GM15510 (cell line): Measurements from ENCODE around the gene TCERG1.

Experiments
- POLR2A ChIP-seq: IDR thresholded peaks from 3 replicates; pipeline ENCODE4 v1.6.1; 2011; ENCODE audit warnings: borderline replicate concordance; ENCODE audit not compliant: insufficient read length; ENCODE audit errors: extremely low read depth

The TCERG1 gene

DNA sequence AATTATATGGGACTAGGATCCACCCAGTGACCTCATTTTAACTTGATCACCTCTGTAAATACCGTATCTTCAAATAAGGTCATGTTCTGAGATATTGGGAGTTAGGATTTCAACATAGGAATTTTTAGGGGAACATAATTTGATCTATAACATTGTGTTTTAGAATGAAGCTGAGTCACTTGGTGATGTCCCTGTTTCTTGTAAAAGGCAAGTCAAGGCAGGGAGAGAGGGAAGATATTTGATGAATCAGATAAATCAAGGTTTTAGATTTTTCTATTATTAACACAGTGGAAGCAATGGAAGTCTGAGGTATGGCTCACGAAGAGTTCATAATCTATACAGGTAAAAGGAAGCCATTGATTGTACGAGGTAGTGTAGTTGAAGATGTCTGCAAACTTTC, 80.7 kb downstream of the TCERG1 start:
- no peak for TF ChIP-seq POLR2A

DNA sequence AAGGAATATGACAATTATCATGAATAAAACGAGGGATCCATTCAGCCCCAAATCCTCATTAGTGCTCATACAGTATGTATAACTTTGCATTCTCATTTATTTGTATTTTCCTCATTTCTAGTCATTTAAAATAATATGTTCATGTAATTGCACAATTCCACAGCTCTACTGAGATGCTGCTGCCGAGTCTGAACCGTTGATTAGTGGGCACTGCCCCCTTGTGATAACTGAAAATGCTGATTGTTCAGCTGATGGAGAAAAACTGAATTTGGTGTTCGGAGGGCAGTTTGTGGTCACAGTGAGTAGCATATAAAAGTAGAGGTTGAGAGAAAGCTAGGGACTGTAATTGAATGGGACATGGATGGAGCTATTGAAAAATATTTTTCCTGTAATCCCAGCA, 81.1 kb downstream of the TCERG1 start:
- no peak for TF ChIP-seq POLR2A

DNA sequence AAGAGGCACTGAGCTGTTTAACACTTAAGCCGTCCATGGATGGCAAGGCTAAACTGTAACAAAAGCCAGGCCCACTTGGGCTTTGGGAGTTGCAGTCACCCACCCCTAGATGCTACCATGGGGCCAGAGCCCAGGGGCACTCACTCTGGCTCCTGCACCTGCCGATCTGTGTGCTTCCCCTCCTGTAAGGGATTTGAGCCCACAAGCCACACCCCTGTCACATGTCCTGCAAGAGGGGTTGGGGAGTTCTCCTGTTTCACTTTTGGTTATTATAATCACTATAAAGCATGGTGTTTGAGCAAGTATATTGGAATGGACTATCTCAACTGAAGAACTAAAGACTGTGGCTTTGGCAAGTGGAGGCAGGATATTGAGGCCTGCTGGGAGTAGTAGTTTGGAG, 82.9 kb downstream of the TCERG1 start:
- TF ChIP-seq POLR2A = no peak

DNA sequence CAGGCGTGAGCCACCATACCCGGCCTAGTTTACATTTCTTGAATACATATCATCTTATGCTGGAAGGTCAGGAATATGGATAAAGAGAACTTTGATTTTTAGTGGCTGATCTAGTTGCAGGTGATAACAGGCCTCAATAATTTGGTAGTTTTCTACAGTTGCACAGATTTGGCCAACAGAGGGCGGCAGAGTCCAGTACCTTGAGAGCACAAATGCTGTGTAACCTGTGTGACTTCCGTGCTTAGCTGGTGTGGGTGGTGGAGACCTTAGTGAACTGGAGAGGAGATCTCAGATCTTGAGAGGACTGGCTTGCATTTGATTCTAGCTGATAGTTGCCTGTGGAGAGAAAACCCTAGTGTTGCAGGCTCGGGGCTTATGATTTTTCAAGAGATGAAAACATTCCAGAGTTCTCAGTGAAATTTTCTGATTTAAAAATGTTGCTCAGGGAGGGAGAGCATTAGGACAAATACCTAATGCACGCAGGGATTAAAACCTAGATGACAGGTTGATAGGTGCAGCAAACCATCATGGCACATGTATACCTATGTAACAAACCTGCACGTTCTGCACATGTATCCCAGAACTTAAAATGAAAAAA, 86.2 kb downstream of the TCERG1 start:
- no peak for TF ChIP-seq POLR2A

DNA sequence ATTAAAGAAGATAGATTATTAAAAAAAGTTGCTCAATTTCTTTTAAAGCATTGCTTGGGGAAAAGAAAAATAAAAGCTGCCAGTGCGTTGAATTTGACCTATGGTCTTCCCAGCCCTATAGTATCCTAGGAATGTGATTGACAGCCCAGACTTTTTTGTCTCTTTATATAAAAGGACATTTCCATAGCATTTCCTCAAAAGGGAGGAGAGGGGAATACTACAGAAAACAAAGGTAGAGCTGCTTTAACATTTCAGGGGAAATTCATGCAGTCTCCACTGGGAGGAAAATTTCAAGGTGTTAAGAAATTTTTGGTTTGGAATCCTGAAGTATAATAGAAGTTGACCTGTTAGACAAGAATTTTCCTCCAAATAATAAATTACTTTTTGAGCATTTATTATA, 86.7 kb downstream of the TCERG1 start:
- TF ChIP-seq POLR2A = no peak

DNA sequence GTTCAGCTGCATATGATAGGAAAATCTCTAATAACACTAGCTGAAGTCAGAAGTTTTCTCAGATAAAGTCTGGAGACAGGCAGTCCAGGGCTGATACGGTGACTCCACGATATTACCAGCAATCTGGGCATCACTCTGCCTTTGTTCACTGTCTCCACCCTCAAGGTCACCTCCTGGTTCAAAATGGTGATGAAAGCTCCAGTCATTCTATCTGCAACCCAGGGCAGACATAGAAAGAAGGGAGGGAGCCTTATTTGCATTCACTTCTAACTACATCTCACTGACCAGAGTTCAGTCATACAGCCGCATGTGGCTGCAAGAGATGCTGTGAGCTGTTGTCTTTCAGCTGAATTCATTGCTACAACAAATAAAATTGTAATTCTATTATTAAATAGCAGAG, 91.3 kb downstream of the TCERG1 start:
- TF ChIP-seq POLR2A = no peak

DNA sequence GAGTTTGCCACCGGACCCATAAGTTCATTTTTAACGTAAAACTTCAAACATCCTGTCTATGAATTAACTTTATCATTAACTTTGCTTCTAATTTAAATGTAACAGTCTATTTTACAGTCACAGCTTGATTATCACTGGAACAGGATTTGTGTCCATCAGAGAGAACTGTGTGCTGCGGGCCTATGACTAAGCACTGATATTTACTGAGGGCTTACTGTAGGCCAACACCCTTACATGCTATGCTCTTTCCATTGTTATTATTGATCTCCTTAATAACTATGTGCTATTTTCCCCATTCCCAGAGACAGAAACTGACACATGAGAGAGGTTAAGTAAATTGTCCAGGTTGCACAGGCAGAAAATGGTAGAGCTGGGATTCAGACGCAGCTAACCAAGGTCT, 92.8 kb downstream of the TCERG1 start:
- TF ChIP-seq POLR2A = no peak

DNA sequence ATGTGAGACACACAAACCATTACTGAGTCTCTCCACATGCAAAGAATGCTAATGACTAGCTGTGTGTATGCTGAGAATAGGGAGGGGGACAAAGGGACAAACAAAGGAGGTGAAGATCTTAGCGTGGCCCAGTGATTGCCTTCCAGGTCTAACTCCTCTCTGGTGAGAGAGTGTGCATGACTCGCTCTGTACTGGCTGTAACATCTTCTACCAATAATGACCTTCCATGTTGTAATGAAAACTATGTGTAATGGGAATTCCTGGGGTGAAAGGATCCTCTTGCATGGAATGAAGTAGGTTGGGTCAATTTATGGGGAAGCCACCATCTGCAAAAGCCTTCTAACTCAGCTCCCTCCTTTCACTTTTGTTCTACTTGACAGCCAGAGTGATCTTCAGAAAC, 93.3 kb downstream of the TCERG1 start:
- TF ChIP-seq POLR2A = no peak

DNA sequence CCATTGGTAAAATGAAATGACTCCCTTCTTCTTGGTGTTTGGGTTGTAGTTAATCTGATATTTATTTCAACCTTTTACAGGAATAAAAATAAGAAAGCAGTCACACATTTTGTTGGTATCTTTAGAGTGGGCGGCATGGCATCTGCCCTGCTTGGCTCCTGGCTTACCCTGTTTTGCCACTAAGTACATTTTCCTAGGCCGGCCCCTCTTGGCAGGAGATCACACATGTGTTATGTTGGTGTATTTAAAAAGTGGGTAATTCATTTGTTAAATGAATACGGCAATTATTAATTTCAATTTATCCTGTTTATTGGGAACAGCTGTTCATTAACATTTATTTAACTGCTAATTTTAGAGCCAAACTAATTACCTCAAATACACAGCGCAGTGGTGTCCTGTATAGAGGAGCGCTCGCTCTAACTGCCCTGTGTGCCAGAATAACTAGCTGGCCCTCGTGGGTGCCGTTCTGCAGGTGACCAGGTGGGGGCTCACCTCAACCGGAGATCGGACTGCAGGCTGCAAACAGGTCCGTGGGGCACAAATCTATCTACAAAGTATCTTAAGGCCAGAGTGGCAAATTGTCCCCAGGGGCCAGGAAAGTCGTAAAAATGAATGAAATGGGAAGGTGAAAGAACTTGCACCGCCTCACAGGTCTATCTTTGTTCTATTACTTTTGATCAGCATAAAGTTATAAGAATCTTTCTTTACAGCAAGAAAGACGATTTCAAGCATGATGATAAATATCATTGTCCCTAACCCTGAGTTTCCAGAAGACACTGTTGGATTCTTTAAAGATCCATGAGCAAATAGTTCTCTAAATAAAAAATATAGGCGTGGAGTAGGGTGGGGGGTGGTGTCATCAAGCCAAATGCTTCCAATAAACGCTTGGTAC, 95.1 kb downstream of the TCERG1 start:
- TF ChIP-seq POLR2A = no peak

DNA sequence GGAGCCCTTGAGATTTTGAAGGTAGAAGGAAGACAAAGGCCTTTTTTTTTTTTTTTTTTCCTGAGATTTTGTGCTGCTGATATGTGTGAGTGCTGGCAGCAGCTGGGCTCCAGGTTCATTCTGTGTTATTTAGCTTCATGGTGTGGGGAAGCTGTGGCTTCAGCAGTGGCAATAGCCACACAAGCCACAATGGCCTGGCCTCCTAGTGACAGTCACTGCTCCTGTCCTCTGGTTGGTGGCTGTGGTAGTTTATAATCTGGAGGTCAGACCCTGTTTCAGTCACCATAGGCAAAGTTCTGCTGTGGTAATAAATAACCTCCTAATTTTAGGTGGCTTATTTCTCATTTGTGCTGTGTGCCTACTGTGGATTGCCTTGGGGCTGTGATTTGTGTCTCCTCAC, 97.1 kb downstream of the TCERG1 start:
- no peak for TF ChIP-seq POLR2A

DNA sequence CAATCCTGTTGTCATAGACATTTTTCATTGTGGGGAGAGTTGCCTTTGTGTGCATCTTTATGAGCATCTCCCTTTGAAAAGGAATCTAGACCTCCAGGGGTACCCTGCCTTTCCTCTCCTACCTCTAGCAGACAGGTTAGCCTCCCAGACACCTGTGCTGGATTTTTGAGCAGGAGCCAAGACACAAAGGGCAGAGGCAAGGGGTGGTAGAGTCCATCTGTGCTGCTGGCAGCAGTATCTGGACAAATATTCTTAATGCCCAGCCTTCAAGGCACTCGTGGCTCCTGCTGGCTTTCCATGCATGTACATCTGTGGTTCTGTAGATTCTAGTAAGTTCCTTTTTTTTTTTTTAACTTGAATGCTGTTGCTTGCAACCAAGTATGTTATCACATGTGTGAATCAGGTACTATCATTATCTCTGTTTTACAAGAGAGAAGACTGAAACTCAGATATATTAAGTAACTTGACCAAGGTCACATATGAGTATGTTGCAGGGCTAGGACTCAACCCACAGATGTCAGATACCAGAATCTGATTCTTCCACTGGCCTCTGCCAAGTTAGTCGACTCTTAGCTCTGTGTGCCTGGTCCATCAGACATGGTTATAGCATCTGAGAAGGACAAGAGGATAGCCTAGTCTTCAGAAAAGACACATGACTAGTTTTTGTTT, 101.8 kb downstream of the TCERG1 start:
- TF ChIP-seq POLR2A = no peak

DNA sequence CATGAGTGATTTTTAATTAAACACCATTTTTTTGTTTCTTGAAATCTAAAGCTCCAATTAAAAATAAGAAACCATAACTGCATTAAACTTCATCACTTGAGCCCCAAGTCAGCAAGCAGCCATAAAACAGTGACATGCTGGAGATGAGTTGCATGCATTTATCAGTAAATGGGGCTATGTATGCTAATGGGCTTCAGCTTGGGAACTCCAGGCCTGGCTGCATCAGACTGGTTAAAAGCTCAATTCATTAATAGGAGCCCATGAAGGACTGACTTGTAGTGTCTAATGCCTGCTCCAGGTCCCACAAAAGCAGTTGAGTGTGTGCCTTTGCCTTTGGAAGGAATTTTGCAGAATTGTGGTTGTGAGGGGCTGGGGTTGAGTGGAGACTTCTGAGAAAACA, 102.5 kb downstream of the TCERG1 start:
- no peak for TF ChIP-seq POLR2A

DNA sequence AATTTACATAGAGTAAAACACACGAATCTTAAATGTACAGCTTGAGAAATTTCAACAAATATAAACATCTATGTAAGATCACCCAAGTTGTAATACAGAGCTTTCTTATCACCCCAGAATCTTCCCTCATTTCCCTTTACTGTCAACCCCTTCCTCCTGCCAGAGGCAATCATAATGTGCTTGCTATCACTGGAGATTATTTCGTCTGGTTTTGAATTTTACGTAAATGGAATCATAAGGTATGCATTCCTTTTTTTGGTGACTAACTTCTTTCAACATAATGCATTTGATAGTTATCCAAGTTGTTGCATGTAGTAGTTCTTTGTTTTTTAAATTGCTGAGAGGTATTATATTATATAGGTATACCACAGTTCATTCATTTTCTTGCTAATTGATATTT, 106.3 kb downstream of the TCERG1 start:
- no peak for TF ChIP-seq POLR2A

DNA sequence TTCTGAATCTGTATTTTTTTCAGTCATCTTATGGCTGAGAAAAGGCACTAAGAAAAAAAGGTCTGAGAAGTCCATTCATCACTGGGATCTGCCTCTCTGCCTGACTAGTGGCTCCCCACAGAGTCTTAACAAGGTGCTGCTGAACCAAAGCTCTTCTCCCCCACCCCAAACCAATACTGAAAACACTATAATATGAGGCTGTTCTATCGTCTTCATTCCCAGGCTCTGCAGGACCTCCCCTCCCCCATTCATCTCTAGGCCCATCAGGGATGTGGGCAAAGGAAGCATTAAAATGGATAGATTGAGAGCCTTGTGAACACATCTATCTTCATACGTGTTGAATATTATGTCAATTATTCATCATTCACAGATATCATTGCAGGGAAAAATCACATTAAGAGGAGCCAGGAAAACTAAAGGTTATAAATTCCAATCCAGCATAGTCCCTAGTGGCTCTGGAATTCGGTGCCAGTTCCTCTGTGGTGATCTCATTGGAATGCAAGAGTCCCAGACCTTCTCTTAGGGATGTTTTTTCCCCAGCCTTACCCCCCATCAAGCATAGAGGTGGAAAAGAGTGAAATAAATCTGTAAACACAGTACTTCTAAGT, 113.2 kb downstream of the TCERG1 start:
- no peak for TF ChIP-seq POLR2A
